Activated CD8-positive, alpha-beta memory T cell treated with anti-CD3 and anti-CD28 coated beads, Interleukin-2, amount 10 ng/mL, durations not matched to agents 7 days and 5 days (primary cell): Measurements from ENCODE around the gene PAX8. TPM values are rescaled to one million over a fixed set of nuclear protein-coding genes. Genes with fewer than 3 reads are reported as not detected.

ENCODE experiments used
- ATAC-seq: fragments of 150-1000 bp; cut with Tn5 transposase; one replicate; pipeline ENCODE4 v1.10.0; 2021; ENCODE audit warnings: moderate library complexity
- CTCF ChIA-PET: fragments of 350-600 bp; sonication (Branson Sonifier 250); formaldehyde crosslinking; loops from one replicate; lab custom pipeline; 2021; ENCODE audit warnings: antibody characterized with exemption; lab: Charles Lee
- DNase-seq: peaks from one replicate; pipeline ENCODE4 v3.0.0-alpha.2; 2020
- H3K27ac Mint-ChIP-seq: one replicate; pipeline ENCODE4 v1.8.0; 2021; ENCODE audit warnings: mild to moderate bottlenecking, mixed read lengths
- H3K27me3 Mint-ChIP-seq: one replicate; pipeline ENCODE4 v1.8.0; 2021; ENCODE audit warnings: mixed read lengths
- H3K36me3 Mint-ChIP-seq: one replicate; pipeline ENCODE4 v1.8.0; 2021; ENCODE audit warnings: mild to moderate bottlenecking, mixed read lengths
- H3K4me1 Mint-ChIP-seq: one replicate; pipeline ENCODE4 v1.8.0; 2021; ENCODE audit warnings: mixed read lengths
- H3K4me3 Mint-ChIP-seq: one replicate; pipeline ENCODE4 v1.8.0; 2021; ENCODE audit warnings: mild to moderate bottlenecking, moderate library complexity, mixed read lengths
- H3K9me3 Mint-ChIP-seq: one replicate; pipeline ENCODE4 v1.8.0; 2022; ENCODE audit warnings: low read depth, mixed read lengths
- total RNA-seq, 2 experiments: library from RNA; stranded (reverse); gene quantifications; one replicate each; pipeline ENCODE4 v1.2.3, GENCODE V29; 2021

PAX8 gene
- total RNA-seq, 2 experiments from 2014 or later = 1.6 to 2.1 TPM

- Mint-ChIP-seq H3K27me3 (no peaks in the 10 kb centered on the region), H3K9me3 (peaks cover 2% of the 10 kb centered on the region), H3K4me3 (peak overlapping the region; percentile 49), H3K4me1 (peaks cover 67% of the 10 kb centered on the region), H3K27ac (peak overlapping the region; percentile 88), H3K36me3 (peaks cover 30% of the 10 kb centered on the region)
- CTCF ChIA-PET = interaction anchor here (0.9 to 11.7 kb wide), 13 partner anchors 11 to 171 kb away, joined by 3 to 88 read pairs (median 6); partner anchors contain the start of gene PSD4
- peak; percentile 91 for DNase-seq
- peak; percentile 79 for ATAC-seq
Observed at GRCh38 chr2:113251118-113251517, 27.6 kb downstream of the PAX8 start.

- peak; percentile 61 for ATAC-seq
- CTCF ChIA-PET = interaction anchor here (0.6 to 11.7 kb wide), 35 partner anchors 9 to 308 kb away, joined by 3 to 88 read pairs (median 4); no protein-coding TSS in a partner anchor
- Mint-ChIP-seq H3K27ac (peak overlapping the region; percentile 66), H3K27me3 (no peaks in the 10 kb centered on the region), H3K36me3 (peaks cover 12% of the 10 kb centered on the region), H3K4me1 (peaks cover 53% of the 10 kb centered on the region), H3K9me3 (no peaks in the 10 kb centered on the region), H3K4me3 (no peak overlapping the region)
- DNase-seq = peak; percentile 85
Observed at GRCh38 chr2:113248997-113249770, 29.5 kb downstream of the PAX8 start.

GRCh38 chr2:113246606-113247005 lies 32.1 kb downstream of the PAX8 start:
- ATAC-seq (no peak), DNase-seq (no peak)
- H3K4me1 Mint-ChIP-seq = peaks cover 29% of the 10 kb centered on the region
- H3K27me3 Mint-ChIP-seq = no peaks in the 10 kb centered on the region
- no peak overlapping the region for H3K27ac Mint-ChIP-seq
- H3K4me3 Mint-ChIP-seq = no peak overlapping the region
- CTCF ChIA-PET = interaction anchor here (1.0 to 11.7 kb wide), 8 partner anchors 14 to 144 kb away, joined by 3 to 88 read pairs (median 8); no protein-coding TSS in a partner anchor
- no peaks in the 10 kb centered on the region for H3K9me3 Mint-ChIP-seq
- H3K36me3 Mint-ChIP-seq = peaks cover 1% of the 10 kb centered on the region

- Mint-ChIP-seq H3K4me1 (peaks cover 24% of the 10 kb centered on the region), H3K27me3 (no peaks in the 10 kb centered on the region), H3K36me3 (peaks cover 1% of the 10 kb centered on the region), H3K9me3 (no peaks in the 10 kb centered on the region), H3K27ac (no peak overlapping the region), H3K4me3 (no peak overlapping the region)
- no peak for DNase-seq
- ATAC-seq = no peak
- CTCF ChIA-PET = interaction anchor here (1.1 to 11.7 kb wide), 5 partner anchors 12 to 145 kb away, joined by 3 to 65 read pairs (median 9); no protein-coding TSS in a partner anchor
Observed at GRCh38 chr2:113245276-113245711, 33.4 kb downstream of the PAX8 start.

- Mint-ChIP-seq H3K9me3 (no peaks in the 10 kb centered on the region), H3K27ac (no peak overlapping the region), H3K4me3 (no peak overlapping the region), H3K4me1 (peaks cover 29% of the 10 kb centered on the region), H3K27me3 (no peaks in the 10 kb centered on the region), H3K36me3 (peaks cover 8% of the 10 kb centered on the region)
- ATAC-seq (no peak), DNase-seq (no peak)
- CTCF ChIA-PET = interaction anchor here (3.4 to 11.7 kb wide), 2 partner anchors 9 to 105 kb away, joined by 13 to 65 read pairs; no protein-coding TSS in a partner anchor
Observed at GRCh38 chr2:113242327-113242726, 36.4 kb downstream of the PAX8 start.

GRCh38 chr2:113240915-113241911 lies 37.5 kb downstream of the PAX8 start:
- Mint-ChIP-seq H3K36me3 (peaks cover 17% of the 10 kb centered on the region), H3K27me3 (no peaks in the 10 kb centered on the region), H3K4me3 (no peak overlapping the region), H3K4me1 (peaks cover 39% of the 10 kb centered on the region), H3K9me3 (no peaks in the 10 kb centered on the region), H3K27ac (peak overlapping the region; percentile 20)
- peak; percentile 71 for ATAC-seq
- DNase-seq = peak; percentile 49
- CTCF ChIA-PET = interaction anchor here (0.6 to 11.7 kb wide), 10 partner anchors 8 to 492 kb away, joined by 3 to 65 read pairs (median 5); no protein-coding TSS in a partner anchor

GRCh38 chr2:113240150-113240914 lies 38.4 kb downstream of the PAX8 start:
- DNase-seq = no peak
- CTCF ChIA-PET = interaction anchor here (1.3 to 11.7 kb wide), 10 partner anchors 7 to 160 kb away, joined by 3 to 65 read pairs (median 6); no protein-coding TSS in a partner anchor
- peaks cover 39% of the 10 kb centered on the region for H3K4me1 Mint-ChIP-seq
- no peaks in the 10 kb centered on the region for H3K9me3 Mint-ChIP-seq
- peak overlapping the region; percentile 20 for H3K27ac Mint-ChIP-seq
- H3K36me3 Mint-ChIP-seq = peaks cover 20% of the 10 kb centered on the region
- H3K4me3 Mint-ChIP-seq = no peak overlapping the region
- no peaks in the 10 kb centered on the region for H3K27me3 Mint-ChIP-seq
- no peak for ATAC-seq

- DNase-seq (no peak), ATAC-seq (no peak)
- Mint-ChIP-seq H3K4me3 (no peak overlapping the region), H3K27me3 (no peaks in the 10 kb centered on the region), H3K4me1 (peaks cover 44% of the 10 kb centered on the region), H3K27ac (no peak overlapping the region), H3K9me3 (no peaks in the 10 kb centered on the region), H3K36me3 (peaks cover 21% of the 10 kb centered on the region)
- CTCF ChIA-PET = interaction anchor here (0.6 to 3.4 kb wide), 11 partner anchors 8 to 159 kb away, joined by 3 to 17 read pairs (median 4); no protein-coding TSS in a partner anchor
Observed at GRCh38 chr2:113238871-113239839, 39.6 kb downstream of the PAX8 start.

- H3K27me3 Mint-ChIP-seq = peaks cover 2% of the 10 kb centered on the region
- peak overlapping the region; percentile 70 for H3K4me3 Mint-ChIP-seq
Observed at GRCh38 chr2:113237604-113238160, 41.0 kb downstream of the PAX8 start.

GRCh38 chr2:113236367-113237159 lies 42.2 kb downstream of the PAX8 start:
- Mint-ChIP-seq H3K27ac (peak overlapping the region; percentile 51), H3K27me3 (peaks cover 2% of the 10 kb centered on the region), H3K9me3 (no peaks in the 10 kb centered on the region), H3K36me3 (peaks cover 21% of the 10 kb centered on the region), H3K4me3 (peak overlapping the region; percentile 70), H3K4me1 (peaks cover 47% of the 10 kb centered on the region)
- ATAC-seq (no peak), DNase-seq (no peak)
- CTCF ChIA-PET = interaction anchor here (0.8 to 6.8 kb wide), 4 partner anchors 9 to 123 kb away, joined by 3 to 65 read pairs (median 4); no protein-coding TSS in a partner anchor

More at GRCh38 chr2:113237604-113238160, 41.0 kb downstream of the PAX8 start:
- H3K36me3 Mint-ChIP-seq = peaks cover 21% of the 10 kb centered on the region
- peaks cover 46% of the 10 kb centered on the region for H3K4me1 Mint-ChIP-seq
- no peaks in the 10 kb centered on the region for H3K9me3 Mint-ChIP-seq
- ATAC-seq (no peak), DNase-seq (no peak)
- CTCF ChIA-PET = interaction anchor here (0.8 to 1.6 kb wide), 4 partner anchors 11 to 153 kb away, joined by 3 to 6 read pairs (median 4); no protein-coding TSS in a partner anchor
- H3K27ac Mint-ChIP-seq = no peak overlapping the region
